ENCODE measurements around the gene GINM1.

GINM1 gene

DNA sequence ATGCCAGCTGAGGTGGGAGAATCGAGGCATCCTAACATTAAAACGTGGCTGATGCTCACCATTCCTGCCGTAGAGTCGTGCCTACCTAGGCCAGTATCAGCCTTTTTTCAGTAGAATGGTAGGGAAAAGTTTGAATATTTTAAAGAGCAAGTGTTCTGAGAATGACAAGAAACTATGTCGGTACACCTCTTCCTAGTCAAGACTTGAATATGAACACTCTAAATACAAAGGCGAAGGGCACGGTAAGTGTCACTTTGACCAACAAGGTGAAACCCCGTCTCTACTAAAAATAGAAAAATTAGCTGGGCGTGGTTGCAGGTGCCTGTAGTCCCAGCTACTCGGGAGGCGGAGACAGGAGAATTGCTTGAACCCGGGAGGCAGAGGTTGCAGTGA, 1.0 kb downstream of the GINM1 start:
- H3K27ac ChIP-seq: peak overlapping the region; percentile 83
- TF ChIP-seq ZFX (IDR thresholded peaks at IDR 0.05): no peak
- TF ChIP-seq, protein P1, sequence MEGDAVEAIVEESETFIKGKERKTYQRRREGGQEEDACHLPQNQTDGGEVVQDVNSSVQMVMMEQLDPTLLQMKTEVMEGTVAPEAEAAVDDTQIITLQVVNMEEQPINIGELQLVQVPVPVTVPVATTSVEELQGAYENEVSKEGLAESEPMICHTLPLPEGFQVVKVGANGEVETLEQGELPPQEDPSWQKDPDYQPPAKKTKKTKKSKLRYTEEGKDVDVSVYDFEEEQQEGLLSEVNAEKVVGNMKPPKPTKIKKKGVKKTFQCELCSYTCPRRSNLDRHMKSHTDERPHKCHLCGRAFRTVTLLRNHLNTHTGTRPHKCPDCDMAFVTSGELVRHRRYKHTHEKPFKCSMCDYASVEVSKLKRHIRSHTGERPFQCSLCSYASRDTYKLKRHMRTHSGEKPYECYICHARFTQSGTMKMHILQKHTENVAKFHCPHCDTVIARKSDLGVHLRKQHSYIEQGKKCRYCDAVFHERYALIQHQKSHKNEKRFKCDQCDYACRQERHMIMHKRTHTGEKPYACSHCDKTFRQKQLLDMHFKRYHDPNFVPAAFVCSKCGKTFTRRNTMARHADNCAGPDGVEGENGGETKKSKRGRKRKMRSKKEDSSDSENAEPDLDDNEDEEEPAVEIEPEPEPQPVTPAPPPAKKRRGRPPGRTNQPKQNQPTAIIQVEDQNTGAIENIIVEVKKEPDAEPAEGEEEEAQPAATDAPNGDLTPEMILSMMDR (conservative IDR thresholded peaks at IDR 0.05): no peak

DNA sequence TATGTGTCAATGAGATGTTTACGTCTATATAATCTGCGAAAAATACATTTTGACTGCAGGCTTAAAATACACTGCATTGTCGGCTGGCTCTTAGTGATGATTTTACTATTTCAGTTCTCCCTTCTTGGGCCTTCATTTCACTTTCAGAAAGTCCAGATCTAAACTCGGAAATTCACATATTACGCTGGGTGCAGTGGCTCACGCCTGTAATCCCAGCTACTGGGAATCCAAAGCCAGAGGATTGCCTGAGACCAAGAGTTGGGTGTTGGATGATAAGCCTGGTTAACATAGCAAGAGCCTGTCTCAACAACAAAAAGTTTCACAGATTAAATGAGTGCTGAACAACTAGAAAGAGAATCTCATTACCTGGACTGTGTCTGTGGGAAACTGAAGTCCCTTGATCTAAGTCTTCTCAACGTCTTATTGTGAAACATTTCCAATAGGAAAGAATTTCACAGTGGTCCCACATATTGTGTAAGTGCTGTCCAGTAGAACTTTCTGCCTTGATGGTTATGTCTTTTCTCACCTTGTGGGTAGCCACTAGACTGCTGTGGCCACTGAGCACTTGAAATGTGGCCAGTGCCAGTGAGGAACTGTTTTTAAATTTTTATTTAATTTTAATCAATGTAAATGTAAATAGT, 1.9 kb downstream of the GINM1 start:
- TF ChIP-seq ZFX (IDR thresholded peaks at IDR 0.05): no peak
- TF ChIP-seq, protein P1 (conservative IDR thresholded peaks at IDR 0.05): no peak
- no peak overlapping the region for H3K27ac ChIP-seq

DNA sequence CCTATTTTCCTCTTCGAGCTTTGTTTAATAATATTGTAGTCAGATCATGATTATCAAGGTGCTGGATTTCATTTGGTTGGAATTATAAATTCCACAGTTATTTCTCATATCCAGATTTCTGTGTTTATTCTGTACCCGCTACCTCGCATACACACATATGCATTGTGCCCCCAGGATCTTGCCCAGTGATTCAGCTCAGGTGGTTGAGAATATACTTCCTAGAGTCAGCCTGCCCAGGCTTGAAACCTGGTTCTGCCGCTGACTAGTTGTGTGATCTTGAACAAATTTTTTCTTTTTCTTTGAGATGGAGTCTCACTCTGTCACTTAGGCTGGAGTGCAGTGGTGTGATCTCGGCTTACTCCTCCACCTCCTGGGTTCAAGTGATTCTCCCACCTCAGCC, 14.7 kb downstream of the GINM1 start:
- no peak for TF ChIP-seq ZFX (IDR thresholded peaks at IDR 0.05)
- TF ChIP-seq, protein P1 (conservative IDR thresholded peaks at IDR 0.05): no peak
- H3K27ac ChIP-seq: no peak overlapping the region

DNA sequence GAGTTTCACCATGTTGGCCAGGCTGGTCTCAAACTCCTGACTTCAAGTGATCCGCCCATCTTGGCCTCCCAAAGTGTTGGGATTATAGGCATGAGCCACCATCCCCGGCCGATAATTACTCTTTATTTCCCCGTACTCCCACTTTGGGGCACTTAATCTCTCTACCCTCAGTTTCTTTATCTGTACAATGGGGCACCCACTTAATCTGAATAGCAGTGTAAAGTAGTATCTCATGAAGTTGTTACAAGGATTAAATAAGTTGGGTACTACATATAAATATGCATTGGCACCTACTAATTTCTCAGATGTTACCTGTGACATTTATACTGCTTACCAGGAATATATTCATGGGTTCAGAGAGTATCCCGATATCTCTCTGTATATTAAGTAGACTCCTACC, 15.2 kb downstream of the GINM1 start:
- H3K27ac ChIP-seq: no peak overlapping the region
- TF ChIP-seq ZFX (IDR thresholded peaks at IDR 0.05): no peak
- TF ChIP-seq, protein P1 (conservative IDR thresholded peaks at IDR 0.05): no peak

DNA sequence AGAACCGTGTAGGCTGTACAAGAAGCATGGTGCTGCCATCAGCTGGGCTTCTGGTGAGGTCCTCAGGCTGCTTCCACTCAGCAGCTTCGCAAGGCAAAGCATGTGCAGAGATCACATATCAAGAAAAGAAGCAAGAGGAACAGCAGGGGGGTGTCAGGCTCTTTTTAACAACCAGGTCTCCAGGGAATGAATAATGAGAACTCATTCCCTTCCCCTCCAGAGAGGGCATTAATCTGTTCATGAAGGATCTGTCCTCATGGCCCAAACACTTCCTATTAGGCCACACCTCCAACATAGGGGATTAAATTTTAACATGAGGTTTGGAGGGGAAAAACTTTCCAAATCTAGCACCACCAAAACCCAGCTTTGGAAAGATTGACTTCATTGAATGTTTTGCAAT, 20.0 kb downstream of the GINM1 start:
- H3K27ac ChIP-seq: no peak overlapping the region
- no peak for TF ChIP-seq ZFX (IDR thresholded peaks at IDR 0.05)
- TF ChIP-seq, protein P1 (conservative IDR thresholded peaks at IDR 0.05): no peak

DNA sequence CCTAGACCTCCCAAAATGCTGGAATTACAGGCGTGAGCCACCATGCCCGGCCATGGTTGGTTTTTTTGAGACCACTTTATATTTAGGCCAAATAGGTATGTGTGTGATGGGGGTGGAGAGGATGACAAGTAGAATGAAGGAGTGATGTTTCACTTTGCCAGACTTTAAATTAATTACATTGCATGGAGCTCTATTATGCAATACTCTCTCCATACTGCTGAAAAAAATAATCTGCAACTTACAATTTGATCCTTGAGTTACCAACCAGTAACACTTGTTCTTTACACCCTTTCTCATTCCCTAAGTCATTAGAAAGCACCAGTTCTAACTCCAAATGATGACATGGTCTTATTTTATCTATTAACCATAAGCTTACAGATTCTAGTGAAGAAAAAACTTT, 26.8 kb downstream of the GINM1 start:
- TF ChIP-seq ZFX (IDR thresholded peaks at IDR 0.05): no peak
- TF ChIP-seq, protein P1 (conservative IDR thresholded peaks at IDR 0.05): no peak
- no peak overlapping the region for H3K27ac ChIP-seq

DNA sequence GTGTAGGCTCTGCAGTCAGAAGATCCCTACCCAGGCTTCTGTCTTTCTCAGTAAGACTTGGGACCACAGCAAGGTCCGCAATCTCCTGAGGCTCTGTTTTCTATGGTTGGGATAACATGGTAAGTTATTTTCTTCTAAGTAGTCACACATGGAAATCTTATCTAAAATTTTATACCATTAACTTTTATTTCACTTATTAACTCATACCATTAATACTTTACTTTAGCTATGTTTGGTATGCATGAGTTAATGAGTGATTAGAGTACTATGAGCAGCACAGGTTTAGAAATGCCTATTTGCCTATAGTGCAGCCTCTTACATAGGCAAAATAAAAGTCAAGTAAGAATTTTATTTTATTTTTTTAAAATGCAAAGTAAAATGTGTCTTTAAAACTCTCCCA, 27.2 kb downstream of the GINM1 start:
- TF ChIP-seq ZFX (IDR thresholded peaks at IDR 0.05): no peak
- TF ChIP-seq, protein P1 (conservative IDR thresholded peaks at IDR 0.05): no peak

More for the DNA sequence above, 27.2 kb downstream of the GINM1 start:
- no peak overlapping the region for H3K27ac ChIP-seq

Data from C4-2B (cell line).